ENCODE results near the gene CASK.

CASK gene

GRCh38 chrX:41473936-41474725 is 449.2 kb downstream of the CASK start:
- H3K4ac ChIP-seq (ENCODE audit: low read depth, low read length) = peak overlapping the region; percentile 19
- H3K4me3 ChIP-seq (ENCODE audit: low read depth, low read length) = no peak overlapping the region
- H3K27ac ChIP-seq (ENCODE audit: low read depth, low read length) = no peak overlapping the region
- peak overlapping the region; percentile 89 for H2AK5ac ChIP-seq (ENCODE audit: low read length)
- H2AFZ ChIP-seq (ENCODE audit: insufficient read depth, low read length, poor library complexity) = no peak overlapping the region
- H4K91ac ChIP-seq (ENCODE audit: low read depth, low read length) = peak overlapping the region; percentile 91
- peak overlapping the region; percentile 55 for H3K14ac ChIP-seq (ENCODE audit: low read length)
- no peaks in the 10 kb centered on the region for H3K27me3 ChIP-seq (ENCODE audit: insufficient read depth, low read length)
- no peak overlapping the region for H3K18ac ChIP-seq (ENCODE audit: low read length)
- peaks cover 15 to 24% of the 10 kb centered on the region in 2 experiments for H3K4me1 ChIP-seq (ENCODE audit: control insufficient read depth in 1 of 2, insufficient read depth in 2 of 2, low read length in 2 of 2)
- no peaks in the 10 kb centered on the region for H3K79me2 ChIP-seq (ENCODE audit: control insufficient read depth, insufficient read depth, low read length, poor library complexity)
- peaks cover 5% of the 10 kb centered on the region for H3K9me3 ChIP-seq (ENCODE audit: insufficient read depth, low read depth, low read length)
- peak overlapping the region; percentile 41 for H2BK120ac ChIP-seq (ENCODE audit: insufficient read depth, low read length, poor library complexity)
- H4K8ac ChIP-seq (ENCODE audit: low read depth, low read length) = peak overlapping the region; percentile 78
- peak overlapping the region; percentile 38 for H2BK5ac ChIP-seq (ENCODE audit: low read depth, low read length, poor library complexity)
- no peak for DNase-seq
- no peak overlapping the region for H3K9ac ChIP-seq (ENCODE audit: low read length)
- no peak overlapping the region for H3K23ac ChIP-seq (ENCODE audit: low read length)
- H3K4me2 ChIP-seq (ENCODE audit: low read length) = no peak overlapping the region
- peaks cover 0 to 1% of the 10 kb centered on the region in 2 experiments for H3K36me3 ChIP-seq (ENCODE audit: control insufficient read depth in 1 of 2, insufficient read depth in 2 of 2, low read length in 2 of 2)
- no CpG with 5 or more reads among the region's 91 CpGs for WGBS (ENCODE audit: extremely low coverage, insufficient coverage, insufficient read length)
- H2BK12ac ChIP-seq (ENCODE audit: low read length) = peak overlapping the region; percentile 61
- H3K79me1 ChIP-seq (ENCODE audit: low read length) = peaks cover 14% of the 10 kb centered on the region
- no peak overlapping the region for H4K12ac ChIP-seq (ENCODE audit: low read depth, low read length)

GRCh38 chrX:41472231-41472815 is 451.0 kb downstream of the CASK start:
- no peak overlapping the region for H3K4me2 ChIP-seq (ENCODE audit: low read length)
- H3K27me3 ChIP-seq (ENCODE audit: insufficient read depth, low read length) = no peaks in the 10 kb centered on the region
- H4K8ac ChIP-seq (ENCODE audit: low read depth, low read length) = peak overlapping the region; percentile 65
- no peak overlapping the region for H3K23ac ChIP-seq (ENCODE audit: low read length)
- no peak overlapping the region for H3K9ac ChIP-seq (ENCODE audit: low read length)
- DNase-seq = peak; percentile 81 to 85
- peak overlapping the region; percentile 62 for H4K12ac ChIP-seq (ENCODE audit: low read depth, low read length)
- peaks cover 5% of the 10 kb centered on the region for H3K9me3 ChIP-seq (ENCODE audit: insufficient read depth, low read depth, low read length)
- no peaks in the 10 kb centered on the region for H3K79me2 ChIP-seq (ENCODE audit: control insufficient read depth, insufficient read depth, low read length, poor library complexity)
- peaks cover 13 to 21% of the 10 kb centered on the region in 2 experiments for H3K4me1 ChIP-seq (ENCODE audit: control insufficient read depth in 1 of 2, insufficient read depth in 2 of 2, low read length in 2 of 2)
- peak overlapping the region; percentile 24 for H4K91ac ChIP-seq (ENCODE audit: low read depth, low read length)
- no peak overlapping the region for H2BK5ac ChIP-seq (ENCODE audit: low read depth, low read length, poor library complexity)
- no peak overlapping the region for H3K4me3 ChIP-seq (ENCODE audit: low read depth, low read length)
- H2BK120ac ChIP-seq (ENCODE audit: insufficient read depth, low read length, poor library complexity) = peak overlapping the region; percentile 76
- peak overlapping the region; percentile 17 for H3K27ac ChIP-seq (ENCODE audit: low read depth, low read length)
- H2AFZ ChIP-seq (ENCODE audit: insufficient read depth, low read length, poor library complexity) = no peak overlapping the region
- H3K79me1 ChIP-seq (ENCODE audit: low read length) = peaks cover 14% of the 10 kb centered on the region
- H3K14ac ChIP-seq (ENCODE audit: low read length) = peak overlapping the region; percentile 66
- no CpG with 5 or more reads among the region's 32 CpGs for WGBS (ENCODE audit: extremely low coverage, insufficient coverage, insufficient read length)
- H3K18ac ChIP-seq (ENCODE audit: low read length) = no peak overlapping the region
- peak overlapping the region; percentile 14 for H2BK12ac ChIP-seq (ENCODE audit: low read length)
- H2AK5ac ChIP-seq (ENCODE audit: low read length) = peak overlapping the region; percentile 69
- H3K4ac ChIP-seq (ENCODE audit: low read depth, low read length) = no peak overlapping the region
- H3K36me3 ChIP-seq (ENCODE audit: control insufficient read depth in 1 of 2, insufficient read depth in 2 of 2, low read length in 2 of 2) = peaks cover 0 to 1% of the 10 kb centered on the region in 2 experiments

- no peaks in the 10 kb centered on the region for H3K27me3 ChIP-seq (ENCODE audit: insufficient read depth, low read length)
- no peak overlapping the region for H3K4me3 ChIP-seq (ENCODE audit: low read depth, low read length)
- no peak overlapping the region for H3K4me2 ChIP-seq (ENCODE audit: low read length)
- peak overlapping the region; percentile 17 for H3K27ac ChIP-seq (ENCODE audit: low read depth, low read length)
- no peak overlapping the region for H3K4ac ChIP-seq (ENCODE audit: low read depth, low read length)
- H3K79me2 ChIP-seq (ENCODE audit: control insufficient read depth, insufficient read depth, low read length, poor library complexity) = no peaks in the 10 kb centered on the region
- peaks cover 14% of the 10 kb centered on the region for H3K79me1 ChIP-seq (ENCODE audit: low read length)
- H3K9ac ChIP-seq (ENCODE audit: low read length) = no peak overlapping the region
- H3K9me3 ChIP-seq (ENCODE audit: insufficient read depth, low read depth, low read length) = peaks cover 5% of the 10 kb centered on the region
- no peak overlapping the region for H2BK12ac ChIP-seq (ENCODE audit: low read length)
- H2BK120ac ChIP-seq (ENCODE audit: insufficient read depth, low read length, poor library complexity) = no peak overlapping the region
- no peak overlapping the region for H3K23ac ChIP-seq (ENCODE audit: low read length)
- DNase-seq = peak in 1 of 2 donors; percentile 66
- no peak overlapping the region for H2AFZ ChIP-seq (ENCODE audit: insufficient read depth, low read length, poor library complexity)
- H2AK5ac ChIP-seq (ENCODE audit: low read length) = no peak overlapping the region
- H3K4me1 ChIP-seq (ENCODE audit: control insufficient read depth in 1 of 2, insufficient read depth in 2 of 2, low read length in 2 of 2) = peaks cover 13 to 21% of the 10 kb centered on the region in 2 experiments
- H4K12ac ChIP-seq (ENCODE audit: low read depth, low read length) = no peak overlapping the region
- H2BK5ac ChIP-seq (ENCODE audit: low read depth, low read length, poor library complexity) = no peak overlapping the region
- no peak overlapping the region for H4K8ac ChIP-seq (ENCODE audit: low read depth, low read length)
- H4K91ac ChIP-seq (ENCODE audit: low read depth, low read length) = no peak overlapping the region
- peaks cover 0 to 1% of the 10 kb centered on the region in 2 experiments for H3K36me3 ChIP-seq (ENCODE audit: control insufficient read depth in 1 of 2, insufficient read depth in 2 of 2, low read length in 2 of 2)
- H3K18ac ChIP-seq (ENCODE audit: low read length) = no peak overlapping the region
- no CpG with 5 or more reads among the region's 2 CpGs for WGBS (ENCODE audit: extremely low coverage, insufficient coverage, insufficient read length)
- H3K14ac ChIP-seq (ENCODE audit: low read length) = no peak overlapping the region
These were observed 451.6 kb downstream of the CASK start for GRCh38 chrX:41471786-41472185.

GRCh38 chrX:41470706-41471105 is 452.6 kb downstream of the CASK start:
- H3K14ac ChIP-seq (ENCODE audit: low read length) = no peak overlapping the region
- no peak overlapping the region for H2BK120ac ChIP-seq (ENCODE audit: insufficient read depth, low read length, poor library complexity)
- H3K18ac ChIP-seq (ENCODE audit: low read length) = no peak overlapping the region
- no CpG with 5 or more reads among the region's 7 CpGs for WGBS (ENCODE audit: extremely low coverage, insufficient coverage, insufficient read length)
- no peak overlapping the region for H4K91ac ChIP-seq (ENCODE audit: low read depth, low read length)
- H2BK12ac ChIP-seq (ENCODE audit: low read length) = no peak overlapping the region
- H3K79me1 ChIP-seq (ENCODE audit: low read length) = peaks cover 14% of the 10 kb centered on the region
- no peak for DNase-seq
- H3K4me2 ChIP-seq (ENCODE audit: low read length) = no peak overlapping the region
- H2AFZ ChIP-seq (ENCODE audit: insufficient read depth, low read length, poor library complexity) = no peak overlapping the region
- no peak overlapping the region for H4K12ac ChIP-seq (ENCODE audit: low read depth, low read length)
- no peaks in the 10 kb centered on the region for H3K79me2 ChIP-seq (ENCODE audit: control insufficient read depth, insufficient read depth, low read length, poor library complexity)
- no peak overlapping the region for H4K8ac ChIP-seq (ENCODE audit: low read depth, low read length)
- H2AK5ac ChIP-seq (ENCODE audit: low read length) = no peak overlapping the region
- peaks cover 5% of the 10 kb centered on the region for H3K9me3 ChIP-seq (ENCODE audit: insufficient read depth, low read depth, low read length)
- no peak overlapping the region for H3K4me3 ChIP-seq (ENCODE audit: low read depth, low read length)
- no peak overlapping the region for H3K9ac ChIP-seq (ENCODE audit: low read length)
- H3K27ac ChIP-seq (ENCODE audit: low read depth, low read length) = no peak overlapping the region
- H3K4me1 ChIP-seq (ENCODE audit: control insufficient read depth in 1 of 2, insufficient read depth in 2 of 2, low read length in 2 of 2) = peaks cover 13 to 16% of the 10 kb centered on the region in 2 experiments
- peaks cover 0 to 1% of the 10 kb centered on the region in 2 experiments for H3K36me3 ChIP-seq (ENCODE audit: control insufficient read depth in 1 of 2, insufficient read depth in 2 of 2, low read length in 2 of 2)
- H3K23ac ChIP-seq (ENCODE audit: low read length) = no peak overlapping the region
- no peak overlapping the region for H3K4ac ChIP-seq (ENCODE audit: low read depth, low read length)
- H2BK5ac ChIP-seq (ENCODE audit: low read depth, low read length, poor library complexity) = no peak overlapping the region
- no peaks in the 10 kb centered on the region for H3K27me3 ChIP-seq (ENCODE audit: insufficient read depth, low read length)
